ENCODE data around the gene POLR1B.
A peak's percentile ranks its signal among the peaks of the same experiment; 100 is the strongest.
"Not testable (repeated sequence)": the region's sequence is repeated elsewhere in the genome, so short reads cannot be mapped to it uniquely, and the experiment has no call there.

The POLR1B gene

GRCh38 chr2:112603731-112604130 lies 61.5 kb downstream of the POLR1B start:
- no peak for DNase-seq (ENCODE audit: low read depth)

DNA sequence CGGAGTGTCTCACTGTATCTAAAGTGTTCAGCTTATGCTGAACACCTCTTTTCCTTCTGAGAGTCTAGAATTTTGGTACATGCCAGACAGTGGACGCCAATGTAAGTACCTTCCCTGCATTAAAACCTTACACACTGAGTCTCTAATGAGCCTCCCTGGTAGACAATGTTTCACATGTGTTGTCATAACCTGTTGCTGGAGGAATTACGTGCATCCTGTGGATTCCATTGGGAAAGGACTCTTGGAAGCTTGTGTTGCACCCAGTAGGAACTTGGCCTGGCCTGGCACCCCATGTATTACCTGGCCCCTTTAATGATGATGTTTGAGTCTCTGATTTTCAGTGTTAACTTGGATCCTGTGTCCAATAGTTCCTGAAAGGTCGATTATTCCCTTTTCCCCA lies 62.7 kb downstream of the POLR1B start:
- DNase-seq (ENCODE audit: low read depth): no peak

- no peak for DNase-seq (ENCODE audit: low read depth)
These were observed 63.7 kb downstream of the POLR1B start for GRCh38 chr2:112605926-112606325.

DNA sequence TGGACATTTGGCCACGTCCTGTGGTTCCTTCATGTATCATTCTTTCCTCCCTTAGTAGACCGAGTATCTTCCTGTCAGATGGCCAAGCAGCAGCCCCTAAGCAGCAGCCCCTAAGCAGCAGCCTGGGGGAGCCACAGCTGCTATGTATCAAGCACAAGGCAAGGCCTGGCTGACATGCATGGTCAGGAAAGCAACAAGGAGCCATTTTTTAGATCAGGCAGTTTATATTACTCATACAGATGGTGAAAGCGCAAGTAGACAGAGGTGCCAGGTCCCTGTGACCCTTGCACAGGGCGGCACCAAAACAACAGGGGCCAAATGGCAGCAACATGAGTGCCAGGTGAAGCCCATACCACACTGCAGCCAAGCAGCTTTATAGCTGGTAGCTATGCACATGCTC lies 64.3 kb downstream of the POLR1B start:
- DNase-seq (ENCODE audit: low read depth): no peak

- no peak for DNase-seq (ENCODE audit: low read depth)
These were observed 65.6 kb downstream of the POLR1B start for GRCh38 chr2:112607680-112608438.

DNA sequence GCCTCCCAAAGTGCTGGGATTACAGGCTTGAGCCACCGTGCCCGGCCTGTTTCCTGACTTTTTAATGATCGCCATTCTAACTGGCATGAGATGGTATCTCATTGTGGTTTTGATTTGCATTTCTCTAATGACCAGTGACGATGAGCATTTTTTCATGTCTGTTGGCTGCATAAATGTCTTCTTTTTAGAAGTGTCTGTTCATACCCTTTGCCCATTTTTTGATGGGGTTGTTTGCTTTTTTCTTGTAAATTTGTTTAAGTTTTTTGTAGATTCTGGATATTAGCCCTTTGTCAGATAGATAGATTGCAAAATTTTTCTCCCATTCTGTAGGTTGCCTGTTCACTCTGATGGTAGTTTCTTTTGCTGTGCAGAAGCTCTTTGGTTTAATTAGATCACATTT lies 67.1 kb downstream of the POLR1B start:
- not testable (repeated sequence) for DNase-seq (ENCODE audit: low read depth)

GRCh38 chr2:112612283-112612682 lies 70.0 kb downstream of the POLR1B start:
- not testable (repeated sequence) for DNase-seq (ENCODE audit: low read depth)

GRCh38 chr2:112614201-112614840 lies 72.1 kb downstream of the POLR1B start:
- no peak for DNase-seq (ENCODE audit: low read depth)

DNA sequence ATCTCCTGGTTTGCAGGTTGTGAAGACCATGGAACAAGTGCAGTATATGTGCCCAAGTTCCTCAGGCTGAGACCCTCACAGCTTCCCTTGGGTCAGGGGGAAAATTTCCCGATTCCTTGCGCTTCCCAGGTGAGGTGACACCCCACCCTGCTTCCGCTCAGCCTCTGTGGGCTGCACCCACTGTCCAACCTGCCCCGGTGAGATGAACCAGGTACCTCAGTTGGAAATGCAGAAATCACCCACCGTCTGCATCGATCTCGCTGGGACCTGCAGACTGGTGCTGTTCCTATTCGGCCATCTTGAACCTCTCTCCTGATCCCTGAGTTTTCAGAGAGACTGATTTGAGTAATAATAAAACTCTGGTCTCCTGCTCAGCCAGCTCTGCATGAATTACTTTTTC lies 72.8 kb downstream of the POLR1B start:
- DNase-seq (ENCODE audit: low read depth): no peak

GRCh38 chr2:112615798-112616197 lies 73.5 kb downstream of the POLR1B start:
- DNase-seq (ENCODE audit: low read depth): not testable (repeated sequence)

- no peak for DNase-seq (ENCODE audit: low read depth)
These were observed 76.1 kb downstream of the POLR1B start for GRCh38 chr2:112618383-112618782.

DNA sequence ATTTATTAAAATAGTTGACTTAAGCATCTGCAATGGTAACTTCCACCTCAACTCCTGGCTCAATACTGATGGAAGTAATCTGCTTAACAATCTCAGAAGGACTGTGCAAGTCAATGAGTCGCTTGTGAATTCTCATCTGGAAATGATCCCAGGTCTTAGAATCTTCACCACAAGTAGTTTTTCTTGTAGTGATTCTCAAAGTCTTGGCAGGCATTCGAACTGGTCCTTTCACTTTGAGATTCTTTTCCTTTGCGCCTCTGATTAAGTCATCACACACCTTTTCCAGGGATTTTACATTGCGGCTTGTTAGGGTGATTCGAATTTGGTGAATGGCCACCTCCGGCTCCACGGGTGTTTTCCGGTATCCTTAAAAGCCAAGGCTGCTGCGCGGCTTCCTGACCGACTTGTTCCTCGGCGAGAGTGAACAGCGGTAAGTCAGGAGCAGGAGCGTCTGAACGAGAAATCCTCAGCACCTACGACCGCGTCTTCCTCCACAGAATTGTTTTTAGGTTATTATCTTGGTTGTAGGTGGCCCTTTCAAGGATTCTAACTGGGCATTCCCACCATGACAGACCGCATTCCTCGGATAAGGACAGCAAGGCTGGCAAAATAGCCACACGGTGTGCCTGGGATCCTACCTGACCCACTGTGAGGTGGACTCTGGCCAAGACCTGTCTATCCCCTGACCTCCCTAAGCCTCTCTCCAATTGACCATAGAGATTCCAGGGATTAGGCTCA lies 79.7 kb downstream of the POLR1B start:
- DNase-seq (ENCODE audit: low read depth): no peak

DNA sequence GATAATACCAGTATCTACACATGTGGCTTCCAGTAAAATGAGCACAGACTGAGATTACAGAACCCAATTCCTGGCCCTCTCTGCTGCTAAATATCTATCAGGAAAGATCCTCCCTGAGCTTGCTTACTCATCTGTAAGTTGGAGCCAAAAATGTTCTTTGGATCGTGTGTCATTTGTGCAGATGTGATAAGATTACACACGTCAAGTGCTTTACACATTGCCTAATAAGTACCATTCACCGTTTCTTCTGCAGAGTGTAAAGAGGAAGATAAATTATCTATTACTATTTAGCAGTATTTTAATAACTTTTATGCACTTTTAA lies 80.2 kb downstream of the POLR1B start:
- no peak for DNase-seq (ENCODE audit: low read depth)

DNA sequence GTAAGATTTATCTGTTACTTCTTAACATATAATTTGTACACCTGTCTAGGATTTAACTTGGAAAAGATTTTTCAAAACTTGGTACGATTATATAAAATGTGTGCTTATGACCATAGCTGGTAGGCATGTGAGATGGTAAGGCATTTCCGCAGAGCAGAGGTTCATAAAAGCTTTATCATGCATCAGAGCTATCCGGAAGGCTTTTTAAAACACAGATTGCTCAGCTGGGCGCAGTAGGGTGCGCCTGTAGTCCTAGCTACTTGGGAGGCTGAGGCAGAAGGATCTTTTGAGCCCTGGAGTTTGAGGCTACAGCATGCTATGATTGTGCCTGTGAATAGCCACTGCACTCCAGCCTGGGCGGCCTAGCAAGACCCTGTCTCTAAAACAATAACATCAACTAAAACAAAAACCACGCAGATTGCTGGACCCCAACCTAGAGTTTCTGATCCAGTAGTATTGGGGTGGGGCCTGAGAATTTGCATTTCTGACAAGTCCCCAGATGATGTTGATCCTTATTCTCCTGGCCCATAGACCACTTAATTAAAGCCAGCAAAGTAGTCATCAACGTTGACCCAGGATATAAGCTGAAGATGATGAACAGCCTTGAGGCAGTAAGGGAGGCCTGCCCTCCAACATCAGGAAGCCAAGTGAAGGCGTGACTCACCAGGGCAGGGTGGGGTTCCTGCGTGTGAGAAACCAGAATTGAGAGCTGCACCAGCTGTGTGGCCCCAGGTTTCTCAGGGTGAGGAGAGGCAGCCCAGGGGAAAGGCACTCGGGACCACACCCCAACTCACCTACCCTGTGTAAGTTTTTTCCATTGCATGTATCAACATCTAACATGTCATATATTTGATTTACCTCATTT lies 81.9 kb downstream of the POLR1B start:
- peak; percentile 61 for DNase-seq (ENCODE audit: low read depth)

DNA sequence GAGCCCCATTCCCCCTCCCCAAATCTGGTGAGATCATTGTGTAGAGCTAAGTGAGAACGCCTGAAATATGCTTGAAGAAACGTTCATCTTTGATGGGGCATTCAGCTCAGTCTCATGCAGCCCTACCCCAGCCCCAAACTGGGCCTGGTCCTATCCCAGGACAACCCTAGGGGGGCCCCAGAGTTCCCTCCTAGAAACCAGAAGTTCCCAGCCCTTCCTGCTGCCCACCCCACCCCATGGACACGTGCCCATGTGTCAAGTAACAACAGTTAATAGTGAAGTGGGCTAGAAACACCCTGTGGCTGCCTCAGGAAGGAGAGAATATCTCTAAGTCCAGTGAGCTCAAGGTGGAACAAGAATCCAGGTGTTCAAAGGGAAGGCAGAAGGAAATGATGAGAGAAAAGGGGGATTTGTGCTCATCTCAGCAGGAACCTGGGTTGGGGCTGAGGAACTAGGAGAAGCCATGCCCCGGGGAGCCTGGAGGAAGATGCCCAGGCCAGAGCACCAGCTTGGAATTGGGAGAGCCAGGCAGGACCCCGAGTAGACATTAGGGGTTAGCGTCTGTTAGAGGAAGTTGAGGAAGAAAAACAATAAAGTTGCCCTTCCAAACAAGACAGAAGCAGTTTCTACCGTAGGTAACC lies 83.3 kb downstream of the POLR1B start:
- DNase-seq (ENCODE audit: low read depth): no peak

DNA sequence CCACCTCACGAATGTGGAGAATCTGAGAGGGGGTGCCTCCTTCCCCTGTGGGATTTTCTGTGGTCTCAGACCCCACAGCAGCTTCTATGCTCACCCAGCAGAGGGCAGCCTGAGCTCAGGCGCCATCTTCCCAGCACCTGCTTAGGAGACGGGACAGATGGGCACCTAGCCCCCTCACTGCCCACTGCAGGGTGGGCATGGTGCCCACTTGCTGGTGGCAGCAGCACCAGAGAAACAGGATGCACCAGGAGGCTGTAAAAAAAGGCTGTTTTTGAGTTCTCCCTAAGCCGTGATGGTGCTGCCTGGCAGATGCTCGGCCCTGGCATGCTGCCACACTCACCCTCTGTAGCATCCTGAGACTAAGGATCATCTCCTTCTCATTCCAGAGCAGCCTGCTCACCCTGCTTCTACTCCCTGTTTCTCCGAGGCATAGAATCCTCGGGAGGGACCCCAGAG lies 84.4 kb downstream of the POLR1B start:
- peak; percentile 54 for DNase-seq (ENCODE audit: low read depth)
